SK-N-SH (cell line): ENCODE measurements around the gene AHRR. TPM values are rescaled to one million over a fixed set of nuclear protein-coding genes. Genes with fewer than 3 reads are reported as not detected.

Source experiments
- CTCF ChIA-PET: fragments of 300-600, 350-600 bp; formaldehyde crosslinking; extraction: SDS; loops from one replicate; lab custom pipeline; 2021; lab: Yijun Ruan, JAX
- POLR2A ChIA-PET: fragments of 350-600 bp; sonication (Branson Sonifier 250); formaldehyde crosslinking; extraction: SDS; loops from one replicate; lab custom pipeline; 2020; ENCODE audit warnings: antibody characterized with exemption, inconsistent platforms; lab: Yijun Ruan, JAX
- DNase-seq: peaks from one replicate; pipeline ENCODE4 v3.0.0; 2012
- H2AFZ ChIP-seq: fragments of 200-600 bp; sonication (generic); 2 replicates; pipeline ENCODE4 v1.8.1; 2016; ENCODE audit warnings: antibody characterized with exemption, mild to moderate bottlenecking, low read depth
- H3F3A ChIP-seq: fragments of 200-600 bp; sonication (generic); replicated peaks from 2 replicates; pipeline ENCODE3; 2016; ENCODE audit warnings: antibody characterized with exemption, mild to moderate bottlenecking; ENCODE audit not compliant: insufficient read depth
- H3K27ac ChIP-seq, 2 experiments: fragments of 200-500 bp in 1 of 2; fragments of 200-600 bp in 1 of 2; sonication (Bioruptor generic) in 1 of 2; sonication (generic), shearing (Covaris generic) in 1 of 2; 2 replicates each; pipeline versions ENCODE4 v1.5.1 to v1.6.1; 2014 to 2016; ENCODE audit warnings: low read depth in 2 of 2, inconsistent platforms in 1 of 2, low read length in 1 of 2, mild to moderate bottlenecking in 1 of 2, mixed read lengths in 1 of 2
- H3K27me3 ChIP-seq: fragments of 200-600 bp; sonication (generic), shearing (Covaris generic); 2 replicates; pipeline ENCODE4 v1.6.1; 2016; ENCODE audit warnings: mixed run types; ENCODE audit not compliant: insufficient read depth
- H3K36me3 ChIP-seq, 2 experiments: fragments of 200-500 bp in 1 of 2; fragments of 200-600 bp in 1 of 2; sonication (Bioruptor generic) in 1 of 2; sonication (generic) in 1 of 2; replicated peaks in 1 of 2; 2 replicates each; pipeline versions ENCODE3 to v1.5.1; 2014 to 2016; ENCODE audit warnings: low read length in 1 of 2, mild to moderate bottlenecking in 1 of 2; ENCODE audit not compliant: insufficient read depth in 2 of 2, control insufficient read depth in 1 of 2
- H3K4me1 ChIP-seq, 2 experiments: fragments of 200-500 bp in 1 of 2; fragments of 200-600 bp in 1 of 2; sonication (Bioruptor generic) in 1 of 2; sonication (generic), shearing (Covaris generic) in 1 of 2; 2 replicates each; pipeline versions ENCODE4 v1.5.1 to v1.6.1; 2014 to 2016; ENCODE audit warnings: low read depth in 1 of 2, low read length in 1 of 2, mixed run types in 1 of 2; ENCODE audit not compliant: insufficient read depth in 2 of 2, control insufficient read depth in 1 of 2
- H3K4me2 ChIP-seq: fragments of 200-600 bp; sonication (generic), shearing (Covaris generic); 2 replicates; pipeline ENCODE4 v1.6.1; 2017; ENCODE audit warnings: mixed run types
- H3K4me3 ChIP-seq, 2 experiments: fragments of 200-500 bp in 1 of 2; fragments of 200-600 bp in 1 of 2; sonication (Bioruptor generic) in 1 of 2; sonication (generic), shearing (Covaris generic) in 1 of 2; 2 replicates each; pipeline versions ENCODE4 v1.5.1 to v1.8.1; 2014 to 2016; ENCODE audit warnings: low read depth in 2 of 2, inconsistent platforms in 1 of 2, low read length in 1 of 2, mild to moderate bottlenecking in 1 of 2, mixed read lengths in 1 of 2, moderate library complexity in 1 of 2
- H3K79me2 ChIP-seq: fragments of 200-600 bp; sonication (generic); 2 replicates; pipeline ENCODE4 v1.8.1; 2017; ENCODE audit warnings: mild to moderate bottlenecking; ENCODE audit not compliant: insufficient read depth
- H3K9ac ChIP-seq: fragments of 200-600 bp; sonication (generic); 2 replicates; pipeline ENCODE4 v1.6.1; 2017; ENCODE audit warnings: mixed run types
- H3K9me2 ChIP-seq: fragments of 200-600 bp; sonication (generic); 2 replicates; pipeline ENCODE4 v1.6.1; 2017; ENCODE audit warnings: mixed run types
- H3K9me3 ChIP-seq: fragments of 200-600 bp; sonication (generic); 2 replicates; pipeline ENCODE4 v1.6.1; 2017; ENCODE audit warnings: mixed run types, mild to moderate bottlenecking, moderate library complexity
- H4K20me1 ChIP-seq: fragments of 200-600 bp; sonication (generic); 2 replicates; pipeline ENCODE4 v1.6.1; 2017; ENCODE audit warnings: mild to moderate bottlenecking, mixed run types; ENCODE audit not compliant: insufficient read depth
- ELF1 ChIP-seq: IDR thresholded peaks from 2 replicates; pipeline ENCODE4 v1.4.0; 2012
- EP300 ChIP-seq, 2 experiments: IDR thresholded peaks; 2 replicates each; pipeline versions ENCODE4 v1.4.0 to v1.6.1; 2012; ENCODE audit warnings: borderline replicate concordance in 1 of 2, low read depth in 1 of 2, low read length in 1 of 2
- EZH2phosphoT487 ChIP-seq: fragments of 200-600 bp; sonication (generic); IDR thresholded peaks from 2 replicates; pipeline ENCODE4 v1.6.1; 2017; ENCODE audit warnings: low read depth, mixed run types, mild to moderate bottlenecking, antibody characterized with exemption, moderate library complexity, borderline replicate concordance
- FOSL2 ChIP-seq: IDR thresholded peaks from 2 replicates; pipeline ENCODE4 v1.4.0; 2012; ENCODE audit warnings: low read depth, mild to moderate bottlenecking, moderate library complexity, borderline replicate concordance
- JUND ChIP-seq: IDR thresholded peaks from 2 replicates; pipeline ENCODE4 v1.4.0; 2012
- MEF2A ChIP-seq: IDR thresholded peaks from 2 replicates; pipeline ENCODE4 v1.4.0; 2012; ENCODE audit warnings: low read depth, borderline replicate concordance
- MXI1 ChIP-seq: IDR thresholded peaks from 2 replicates; pipeline ENCODE4 v1.6.1; 2012; ENCODE audit warnings: mild to moderate bottlenecking, low read depth, low read length, improper control_type of control experiment
- NFIC ChIP-seq: IDR thresholded peaks from 2 replicates; pipeline ENCODE4 v1.4.0; 2012; ENCODE audit warnings: borderline replicate concordance
- PBX3 ChIP-seq: IDR thresholded peaks from 2 replicates; pipeline ENCODE4; 2012
- RXRA ChIP-seq: IDR thresholded peaks from 2 replicates; pipeline ENCODE4 v1.4.0; 2012; ENCODE audit warnings: low read depth, mild to moderate bottlenecking, borderline replicate concordance
- SIN3A ChIP-seq: IDR thresholded peaks from 2 replicates; pipeline ENCODE4 v1.6.1; 2012; ENCODE audit warnings: low read depth, mild to moderate bottlenecking, low read length, moderate library complexity, borderline replicate concordance
- USF2 ChIP-seq: fragments of 150-350 bp; IDR thresholded peaks from 2 replicates; pipeline ENCODE4 v1.6.1; 2017; ENCODE audit warnings: antibody characterized with exemption, low read length, low read depth, borderline replicate concordance
- WGBS: methylation state at CpG from one replicate; pipeline ENCODE4 v1.1.6; 2017; ENCODE audit warnings: low lambda C conversion rate; 5-methylcytosine and 5-hydroxymethylcytosine counted together
- polyA plus RNA-seq, 3 experiments: library from polyadenylated mRNA; depleted of rRNA; stranded (reverse); fragments of >200 nt; gene quantifications; 2 replicates each; pipeline ENCODE4 v1.2.3, GENCODE V29; 2012
- TF ChIP-seq, protein P1 (sequence below): IDR thresholded peaks from 2 replicates; pipeline ENCODE4 v1.6.1; 2012; ENCODE audit warnings: mild to moderate bottlenecking, low read depth, low read length, moderate library complexity
- TF ChIP-seq, protein P2 (sequence below): IDR thresholded peaks from 2 replicates; pipeline ENCODE4 v1.4.0; 2012; ENCODE audit warnings: low read depth

The AHRR gene
- polyA plus RNA-seq, 1 of the 3 experiments (the other 2 are of a cell fraction), result 0.71 TPM

DNA sequence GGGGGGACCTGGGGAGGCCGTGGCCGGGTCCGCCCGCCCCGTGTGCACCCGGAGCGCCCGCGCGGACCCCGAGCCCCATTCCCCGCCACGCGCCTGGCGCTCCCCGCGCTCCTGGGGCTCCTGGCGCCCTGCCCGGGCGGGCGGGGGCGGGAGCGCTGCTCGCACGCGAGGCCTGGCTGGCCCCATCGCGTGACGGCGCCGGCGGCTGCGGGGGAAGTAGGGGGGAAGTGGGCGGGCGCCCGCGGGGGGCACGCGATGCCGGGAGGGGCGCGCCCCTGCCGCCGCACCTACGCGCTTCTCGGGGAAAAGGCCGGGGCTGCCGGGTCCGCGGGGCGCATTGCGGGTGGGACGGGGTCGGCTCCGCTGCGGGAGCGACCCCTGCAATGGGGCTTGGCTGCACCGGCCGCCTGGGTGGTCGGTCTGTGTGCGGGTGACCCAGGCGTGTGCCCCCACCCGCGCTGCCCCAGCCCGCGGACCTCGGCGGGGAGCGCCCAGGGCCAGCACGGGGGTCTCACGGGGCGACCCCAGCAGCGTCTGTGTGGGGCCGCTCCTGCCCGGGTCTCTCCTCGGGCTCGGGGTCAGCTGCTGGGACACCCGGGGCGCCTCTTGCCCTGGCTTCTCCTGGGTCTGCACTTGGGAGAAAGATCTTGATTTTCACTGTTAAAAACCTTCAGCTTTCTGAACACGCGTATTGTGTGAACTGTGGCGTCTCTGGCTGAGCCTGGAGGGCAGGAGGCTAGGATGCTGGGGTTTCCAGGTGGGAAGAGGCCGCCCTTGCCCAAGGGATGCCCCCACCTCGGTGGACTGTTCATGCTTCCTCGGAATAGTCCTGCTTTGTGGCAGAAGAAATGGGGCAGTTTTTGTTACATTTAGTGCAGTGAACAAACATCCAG lies 52.4 kb downstream of the AHRR start:
- Histone ChIP-seq H3K9me3 (no peaks in the 10 kb centered on the region), H3K4me1 (peaks cover 0 to 10% of the 10 kb centered on the region in 2 experiments; a peak in 1 of 4 replicates)

DNA sequence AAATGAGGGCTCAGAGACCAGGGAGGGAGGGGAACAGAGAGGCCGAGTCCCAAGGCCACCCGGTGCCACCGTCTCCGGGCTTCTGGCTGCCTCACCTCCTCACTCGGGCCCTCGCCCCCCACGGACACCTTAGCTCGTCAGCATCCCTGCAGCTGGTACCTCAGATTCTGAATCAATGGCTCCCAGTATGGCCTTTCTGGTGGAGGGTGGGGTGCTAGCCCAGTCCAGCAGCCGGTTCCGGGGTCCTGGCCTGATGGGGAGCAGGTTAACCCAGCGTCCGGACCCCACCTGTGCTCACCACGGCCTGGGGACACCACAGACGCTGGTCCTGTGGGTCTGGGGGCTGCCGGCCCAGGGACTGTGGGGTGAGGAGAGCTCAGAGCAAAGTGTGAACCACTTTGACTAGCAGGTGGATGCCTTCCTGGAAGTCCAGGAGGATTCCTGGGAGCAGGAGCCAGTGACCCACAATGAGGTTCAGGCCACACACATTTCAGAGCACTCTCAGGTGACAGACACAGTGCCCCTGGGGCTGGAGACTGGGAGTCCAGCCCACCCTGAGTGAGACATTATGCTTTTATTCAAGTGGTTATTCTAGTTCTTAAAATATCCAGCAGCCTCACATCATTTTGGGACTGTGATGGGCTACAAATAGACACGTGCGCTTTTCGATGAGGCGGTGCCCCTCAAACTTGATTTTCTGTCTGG lies 53.3 kb downstream of the AHRR start:
- no peak for TF ChIP-seq NFIC
- TF ChIP-seq, protein P1, sequence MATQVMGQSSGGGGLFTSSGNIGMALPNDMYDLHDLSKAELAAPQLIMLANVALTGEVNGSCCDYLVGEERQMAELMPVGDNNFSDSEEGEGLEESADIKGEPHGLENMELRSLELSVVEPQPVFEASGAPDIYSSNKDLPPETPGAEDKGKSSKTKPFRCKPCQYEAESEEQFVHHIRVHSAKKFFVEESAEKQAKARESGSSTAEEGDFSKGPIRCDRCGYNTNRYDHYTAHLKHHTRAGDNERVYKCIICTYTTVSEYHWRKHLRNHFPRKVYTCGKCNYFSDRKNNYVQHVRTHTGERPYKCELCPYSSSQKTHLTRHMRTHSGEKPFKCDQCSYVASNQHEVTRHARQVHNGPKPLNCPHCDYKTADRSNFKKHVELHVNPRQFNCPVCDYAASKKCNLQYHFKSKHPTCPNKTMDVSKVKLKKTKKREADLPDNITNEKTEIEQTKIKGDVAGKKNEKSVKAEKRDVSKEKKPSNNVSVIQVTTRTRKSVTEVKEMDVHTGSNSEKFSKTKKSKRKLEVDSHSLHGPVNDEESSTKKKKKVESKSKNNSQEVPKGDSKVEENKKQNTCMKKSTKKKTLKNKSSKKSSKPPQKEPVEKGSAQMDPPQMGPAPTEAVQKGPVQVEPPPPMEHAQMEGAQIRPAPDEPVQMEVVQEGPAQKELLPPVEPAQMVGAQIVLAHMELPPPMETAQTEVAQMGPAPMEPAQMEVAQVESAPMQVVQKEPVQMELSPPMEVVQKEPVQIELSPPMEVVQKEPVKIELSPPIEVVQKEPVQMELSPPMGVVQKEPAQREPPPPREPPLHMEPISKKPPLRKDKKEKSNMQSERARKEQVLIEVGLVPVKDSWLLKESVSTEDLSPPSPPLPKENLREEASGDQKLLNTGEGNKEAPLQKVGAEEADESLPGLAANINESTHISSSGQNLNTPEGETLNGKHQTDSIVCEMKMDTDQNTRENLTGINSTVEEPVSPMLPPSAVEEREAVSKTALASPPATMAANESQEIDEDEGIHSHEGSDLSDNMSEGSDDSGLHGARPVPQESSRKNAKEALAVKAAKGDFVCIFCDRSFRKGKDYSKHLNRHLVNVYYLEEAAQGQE, result no peak
- TF ChIP-seq SIN3A, result no peak
- TF ChIP-seq JUND, result no peak
- no peak overlapping the region for H3K4me3 ChIP-seq
- peaks cover 9% of the 10 kb centered on the region; the same call in 1 of the 2 replicates for H3K27me3 ChIP-seq
- H3K9me3 ChIP-seq, result no peaks in the 10 kb centered on the region
- H3K27ac ChIP-seq, result no peak overlapping the region
- 88% methylated on average over 15 of the region's 19 CpGs for WGBS
- no peaks in the 10 kb centered on the region for H3K36me3 ChIP-seq
- H3F3A ChIP-seq, result no peaks in the 10 kb centered on the region
- H3K4me2 ChIP-seq, result no peak overlapping the region
- H3K9ac ChIP-seq, result no peak overlapping the region
- no peak overlapping the region for H2AFZ ChIP-seq
- DNase-seq, result peak; percentile 42
- H3K4me1 ChIP-seq, result peaks cover 0 to 10% of the 10 kb centered on the region in 2 experiments; a peak in 1 of 4 replicates
- no peaks in the 10 kb centered on the region for H4K20me1 ChIP-seq
- ChIA-PET POLR2A (no interaction called here), CTCF (interaction anchor here (0.7 to 1.3 kb wide), 2 partner anchors 39 to 156 kb away, joined by 3 read pairs; no protein-coding TSS in a partner anchor)
- H3K79me2 ChIP-seq, result no peaks in the 10 kb centered on the region
- H3K9me2 ChIP-seq, result no peaks in the 10 kb centered on the region

More for the DNA sequence above, 52.4 kb downstream of the AHRR start:
- Histone ChIP-seq H3K36me3 (no peaks in the 10 kb centered on the region), H2AFZ (no peak overlapping the region), H3K27ac (no peak overlapping the region), H3K4me2 (peak overlapping the region; percentile 75; the same call in 1 of the 2 replicates), H3F3A (no peaks in the 10 kb centered on the region), H3K9ac (no peak overlapping the region), H3K4me3 (peak overlapping the region in 1 of 2 experiments; percentile 38; a peak in 2 of 4 replicates), H3K79me2 (no peaks in the 10 kb centered on the region), H3K27me3 (peaks cover 9% of the 10 kb centered on the region; the same call in 1 of the 2 replicates), H4K20me1 (no peaks in the 10 kb centered on the region), H3K9me2 (no peaks in the 10 kb centered on the region)
- POLR2A ChIA-PET, result no interaction called here
- 28% methylated on average over 10 of the region's 86 CpGs for WGBS
- peak; percentile 91 for DNase-seq
- TF ChIP-seq FOSL2 (no peak), USF2 (no peak), MXI1 (no peak), EP300 (IDR thresholded peaks at IDR 0.05; ENCODE audit: borderline replicate concordance in 1 of 2, low read depth in 1 of 2, low read length in 1 of 2) (no peak), PBX3 (no peak), EZH2phosphoT487 (no peak), ELF1 (no peak), RXRA (no peak), MEF2A (no peak)
- TF ChIP-seq, protein P2, sequence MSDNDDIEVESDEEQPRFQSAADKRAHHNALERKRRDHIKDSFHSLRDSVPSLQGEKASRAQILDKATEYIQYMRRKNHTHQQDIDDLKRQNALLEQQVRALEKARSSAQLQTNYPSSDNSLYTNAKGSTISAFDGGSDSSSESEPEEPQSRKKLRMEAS, result no peak
- CTCF ChIA-PET, result interaction anchor here (0.7 kb wide), 1 partner anchor 157 kb away, joined by 3 read pairs; no protein-coding TSS in a partner anchor
